Peyer's patch (tissue), 4 donors: ENCODE results near the gene LY6G6D.

Experiments used
- POLR2A ChIP-seq, 2 donors: fragments of 450-650 bp; IDR thresholded peaks; one replicate each; pipeline ENCODE4 v1.5.1; 2017; ENCODE audit warnings: antibody characterized with exemption in 2 of 2, mild to moderate bottlenecking in 2 of 2, moderate library complexity in 2 of 2
- TF ChIP-seq, protein P1 (sequence below), 6 experiments: fragments of 450-650 bp in 4 of 6; fragments of 200-600 bp in 2 of 6; sonication (generic) in 1 of 6; IDR thresholded peaks; one replicate each; pipeline ENCODE4 v1.5.1; 2017 to 2019; ENCODE audit warnings: antibody characterized with exemption in 6 of 6, mild to moderate bottlenecking in 3 of 6, moderate library complexity in 1 of 6

DNA sequence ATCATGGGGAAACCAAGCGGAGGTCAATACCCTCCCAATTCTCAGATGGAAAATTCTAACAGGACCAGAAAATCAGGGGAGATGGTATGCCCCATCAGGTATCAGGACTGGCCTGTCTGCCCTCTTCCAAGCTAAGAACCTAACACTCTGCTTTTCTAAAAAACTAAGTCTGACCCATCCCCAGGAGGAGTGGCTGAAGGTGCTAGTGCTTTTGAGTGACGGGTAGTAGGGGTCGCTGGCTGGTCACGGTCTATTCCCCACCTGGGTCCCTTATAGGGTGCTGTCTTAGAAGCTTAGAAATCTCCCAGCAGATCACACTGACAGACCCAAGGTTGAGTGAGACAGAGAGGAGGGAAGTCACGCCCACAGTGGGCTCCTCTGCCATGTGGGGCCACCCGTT lies 21.6 kb upstream of the LY6G6D start:
- TF ChIP-seq, protein P1, sequence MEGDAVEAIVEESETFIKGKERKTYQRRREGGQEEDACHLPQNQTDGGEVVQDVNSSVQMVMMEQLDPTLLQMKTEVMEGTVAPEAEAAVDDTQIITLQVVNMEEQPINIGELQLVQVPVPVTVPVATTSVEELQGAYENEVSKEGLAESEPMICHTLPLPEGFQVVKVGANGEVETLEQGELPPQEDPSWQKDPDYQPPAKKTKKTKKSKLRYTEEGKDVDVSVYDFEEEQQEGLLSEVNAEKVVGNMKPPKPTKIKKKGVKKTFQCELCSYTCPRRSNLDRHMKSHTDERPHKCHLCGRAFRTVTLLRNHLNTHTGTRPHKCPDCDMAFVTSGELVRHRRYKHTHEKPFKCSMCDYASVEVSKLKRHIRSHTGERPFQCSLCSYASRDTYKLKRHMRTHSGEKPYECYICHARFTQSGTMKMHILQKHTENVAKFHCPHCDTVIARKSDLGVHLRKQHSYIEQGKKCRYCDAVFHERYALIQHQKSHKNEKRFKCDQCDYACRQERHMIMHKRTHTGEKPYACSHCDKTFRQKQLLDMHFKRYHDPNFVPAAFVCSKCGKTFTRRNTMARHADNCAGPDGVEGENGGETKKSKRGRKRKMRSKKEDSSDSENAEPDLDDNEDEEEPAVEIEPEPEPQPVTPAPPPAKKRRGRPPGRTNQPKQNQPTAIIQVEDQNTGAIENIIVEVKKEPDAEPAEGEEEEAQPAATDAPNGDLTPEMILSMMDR (IDR thresholded peaks at IDR 0.05) = no peak
- TF ChIP-seq POLR2A (IDR thresholded peaks at IDR 0.05) = no peak
